Measurements from ENCODE around the gene HIRA.
"Not testable (repeated sequence)": the region's sequence is repeated elsewhere in the genome, so short reads cannot be mapped to it uniquely, and the experiment has no call there.

The HIRA gene

DNA sequence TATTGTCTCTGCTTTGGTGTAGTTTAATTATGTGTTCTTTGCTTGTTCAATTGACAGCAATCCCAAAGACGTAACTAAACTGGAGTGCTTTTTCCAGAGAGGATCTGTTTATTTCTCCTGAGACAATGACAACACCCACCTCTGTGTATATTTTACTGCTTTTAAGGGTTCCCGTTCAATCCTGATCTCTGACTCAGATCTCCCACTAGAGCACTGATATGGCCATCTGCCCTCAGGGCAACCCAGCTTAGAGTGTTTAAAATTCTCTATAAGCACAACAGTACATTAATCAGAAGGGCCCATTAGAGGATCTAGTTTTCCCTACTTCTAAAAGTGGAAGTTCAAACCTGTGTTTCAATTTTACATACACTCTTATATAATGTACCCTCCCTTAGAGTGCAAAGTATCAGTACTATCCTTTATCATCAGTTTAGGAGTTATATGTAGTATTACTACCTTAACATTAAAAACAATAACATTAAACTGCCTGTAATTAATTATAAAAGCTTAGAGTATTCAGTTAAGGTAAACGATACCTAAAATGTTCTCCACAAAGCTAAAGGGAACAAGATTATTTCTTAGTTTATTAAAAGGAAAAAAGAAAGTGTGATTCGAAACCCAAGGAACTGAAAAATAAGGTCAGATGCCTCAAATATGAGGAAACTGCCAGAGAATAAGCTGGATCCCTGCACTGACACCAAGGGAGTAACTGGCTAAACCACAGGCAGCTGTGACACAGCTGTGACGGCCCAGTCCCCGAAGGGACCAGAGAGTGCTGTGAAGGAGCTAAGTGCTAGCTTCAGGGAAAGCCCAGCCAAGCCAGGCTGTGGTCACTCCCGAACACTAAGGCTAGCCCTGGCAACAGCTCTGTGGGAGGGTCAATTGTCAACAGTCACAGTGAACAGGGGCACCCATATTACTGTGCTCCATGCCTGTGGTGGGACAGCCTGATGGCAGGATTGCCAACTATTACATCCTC is 32.2 kb upstream of the HIRA start:
- no peak for DNase-seq (ENCODE audit: low read depth)

DNA sequence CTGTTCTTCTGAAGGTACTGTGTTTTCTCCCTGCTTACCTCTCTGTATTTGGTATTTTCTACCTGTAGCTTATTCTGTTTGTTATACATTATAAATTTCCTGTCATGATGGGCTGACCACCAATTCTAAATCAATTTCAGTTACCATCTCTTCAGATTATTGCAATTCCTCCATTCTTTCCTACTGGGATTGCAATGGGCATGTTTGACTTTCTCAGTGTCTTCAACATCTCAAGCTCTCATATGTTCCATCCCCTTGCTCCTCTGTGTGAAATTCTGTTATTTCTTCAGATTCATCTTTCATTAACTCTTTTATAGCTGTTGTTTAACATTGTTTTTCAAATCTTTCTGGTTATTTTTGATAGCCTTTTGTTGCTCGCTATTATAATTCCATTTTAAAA is 31.5 kb upstream of the HIRA start:
- no peak for DNase-seq (ENCODE audit: low read depth)

DNA sequence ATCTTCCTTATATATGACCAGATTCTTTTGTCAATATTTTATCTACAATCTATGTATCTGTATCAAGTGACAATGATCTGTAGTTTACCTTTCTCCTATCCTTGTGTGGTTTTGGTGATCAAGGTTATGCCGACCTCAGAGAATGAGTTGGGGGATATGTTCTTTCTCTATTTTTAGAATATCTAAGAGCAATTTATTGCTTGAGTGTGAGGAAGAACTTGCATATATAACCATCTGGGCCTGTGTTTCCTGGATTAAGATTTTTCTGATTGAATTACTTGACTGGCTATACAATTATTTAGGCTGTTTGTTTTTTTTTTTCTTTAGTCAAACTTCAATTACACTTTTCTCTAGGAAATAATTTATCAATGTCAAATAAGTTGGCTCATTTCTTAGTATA is 30.0 kb upstream of the HIRA start:
- DNase-seq (ENCODE audit: low read depth), result no peak

DNA sequence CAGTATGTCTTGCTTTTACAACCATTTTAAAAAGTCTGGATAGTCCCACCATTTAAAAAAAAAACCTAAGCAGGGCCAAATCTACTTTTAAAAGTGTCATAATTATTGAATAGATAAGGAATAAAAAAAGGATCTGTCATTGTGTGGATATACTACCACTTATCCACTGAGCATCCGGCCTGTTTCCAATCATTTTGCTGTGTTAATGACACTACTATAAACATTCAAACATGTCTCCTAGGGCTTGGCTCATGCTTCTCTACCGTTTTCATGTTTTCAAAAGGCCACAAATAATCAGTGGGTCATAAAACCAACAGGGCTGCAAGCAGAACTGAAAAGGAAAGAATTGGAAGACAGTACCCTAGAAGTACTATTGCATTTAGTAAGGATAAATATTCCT is 28.5 kb upstream of the HIRA start:
- DNase-seq (ENCODE audit: low read depth), result no peak

DNA sequence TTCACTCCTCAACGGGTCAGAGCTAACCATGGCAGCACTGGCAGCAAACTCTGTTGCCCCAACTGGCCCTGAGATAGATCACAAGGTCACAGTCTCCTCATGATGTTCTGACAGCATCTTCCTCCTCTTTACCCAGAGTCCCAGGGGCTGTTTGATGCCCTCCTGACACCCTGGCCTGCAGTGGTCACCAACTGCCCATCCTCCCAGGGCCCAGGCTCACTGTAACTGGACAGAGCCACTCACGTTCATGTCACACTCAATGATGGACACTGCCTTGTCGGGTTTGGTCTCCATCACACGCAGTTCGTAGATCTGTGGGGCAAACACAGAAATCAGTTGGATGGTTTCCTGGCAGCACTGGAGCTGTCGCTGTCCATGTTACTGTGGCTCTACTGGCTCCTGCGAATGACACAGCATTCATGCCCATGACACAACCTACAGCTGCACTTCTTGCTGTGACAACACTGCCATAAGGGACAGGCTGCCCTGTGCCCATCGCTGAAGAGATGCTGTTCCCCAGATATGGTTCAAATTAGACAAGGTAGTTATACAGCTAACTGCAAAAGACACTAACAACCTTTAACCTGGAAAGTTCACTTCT is 26.4 kb upstream of the HIRA start:
- DNase-seq (ENCODE audit: low read depth), result no peak

DNA sequence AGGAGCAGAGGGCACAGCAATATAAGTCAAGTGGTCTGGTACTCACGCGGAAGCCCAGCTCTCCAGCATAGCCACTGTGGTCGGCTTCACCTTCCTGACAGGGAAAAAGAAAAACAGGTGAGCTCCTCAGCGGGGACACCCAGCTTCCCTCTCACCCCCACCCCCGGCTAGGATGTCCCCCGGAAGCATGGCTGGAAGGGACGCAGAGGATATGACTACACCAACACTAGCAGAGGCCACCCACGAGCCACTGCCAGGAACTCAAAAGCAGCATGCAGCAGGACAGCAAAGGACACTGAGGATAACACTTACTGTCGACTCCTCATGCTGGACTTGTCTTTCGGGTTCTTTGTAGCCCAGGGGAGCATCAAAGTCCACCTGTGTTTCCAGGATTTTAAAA is 25.0 kb upstream of the HIRA start:
- DNase-seq (ENCODE audit: low read depth), result no peak

DNA sequence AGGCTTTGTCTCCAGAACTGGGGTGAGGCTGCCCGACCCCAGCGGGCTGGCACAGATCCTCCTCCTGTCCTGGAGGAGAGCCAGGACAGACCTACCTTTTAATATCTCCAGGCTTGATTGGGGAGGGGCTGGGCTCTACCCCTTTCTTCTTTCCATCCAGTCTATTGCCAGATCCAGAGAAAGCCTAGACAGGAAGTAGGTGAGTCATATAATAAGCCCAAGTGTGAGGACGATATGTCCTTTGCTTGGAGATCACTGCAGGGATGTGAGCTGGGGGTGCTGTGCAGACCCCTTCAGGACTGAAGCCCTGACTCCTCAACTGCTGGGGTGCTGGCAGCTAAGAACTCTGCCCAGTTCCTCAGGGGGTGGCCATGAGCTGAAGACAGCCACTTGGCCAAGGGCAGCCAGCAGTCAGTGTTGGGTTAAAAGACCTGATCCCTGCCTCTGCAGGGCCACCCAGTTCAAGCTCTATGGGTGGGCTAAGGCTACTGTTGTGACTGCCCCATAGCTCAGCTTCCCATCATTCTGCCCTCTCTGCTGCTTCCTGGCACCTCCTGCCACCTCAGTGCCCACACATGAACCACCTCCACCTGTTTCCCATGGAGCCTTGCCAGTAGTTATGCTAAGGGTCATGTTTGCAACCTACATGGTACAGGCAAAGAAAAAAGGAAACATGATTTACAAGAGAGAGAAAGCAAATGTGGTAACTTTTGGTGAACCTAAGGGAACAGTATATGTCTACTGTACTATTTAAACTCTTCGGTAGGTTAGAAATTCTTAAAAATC is 24.2 kb upstream of the HIRA start:
- no peak for DNase-seq (ENCODE audit: low read depth)

DNA sequence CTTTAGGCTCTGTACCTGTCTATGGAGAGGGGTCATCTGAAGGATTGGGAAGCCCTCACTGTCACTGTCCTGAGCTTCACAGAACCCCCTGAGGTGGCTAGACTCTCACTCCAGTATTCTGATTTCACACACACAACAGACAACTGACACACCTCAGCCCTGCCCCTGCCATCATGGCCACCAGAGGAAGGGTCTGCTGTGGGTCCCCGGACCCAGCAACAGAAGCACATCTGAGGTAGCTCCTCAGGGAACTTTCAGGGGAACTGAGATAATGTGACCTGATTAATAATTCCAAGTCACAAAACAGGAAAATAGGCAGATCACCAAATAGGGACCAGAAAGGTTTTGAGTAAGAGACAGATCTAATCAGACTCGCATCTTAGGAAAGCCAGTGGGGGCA is 23.5 kb upstream of the HIRA start:
- no peak for DNase-seq (ENCODE audit: low read depth)

DNA sequence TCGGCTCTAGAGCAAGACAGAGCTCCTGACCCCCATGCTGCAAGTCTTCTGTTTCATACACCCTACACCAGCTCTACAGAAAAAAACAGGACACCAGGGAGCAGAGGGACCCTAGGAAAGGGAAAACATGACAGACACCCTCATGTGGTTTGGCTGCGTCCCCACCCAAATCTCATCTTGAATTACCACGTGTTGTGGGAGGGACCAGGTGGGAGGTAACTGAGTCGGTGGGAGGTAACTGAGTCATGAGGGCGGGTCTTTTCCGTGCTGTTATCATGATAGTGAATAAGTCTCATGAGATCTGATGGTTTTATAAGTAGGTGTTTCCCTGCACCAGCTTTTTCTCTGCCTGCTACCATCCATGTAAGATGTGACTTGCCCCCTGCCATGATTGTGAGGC is 22.6 kb upstream of the HIRA start:
- no peak for DNase-seq (ENCODE audit: low read depth)

DNA sequence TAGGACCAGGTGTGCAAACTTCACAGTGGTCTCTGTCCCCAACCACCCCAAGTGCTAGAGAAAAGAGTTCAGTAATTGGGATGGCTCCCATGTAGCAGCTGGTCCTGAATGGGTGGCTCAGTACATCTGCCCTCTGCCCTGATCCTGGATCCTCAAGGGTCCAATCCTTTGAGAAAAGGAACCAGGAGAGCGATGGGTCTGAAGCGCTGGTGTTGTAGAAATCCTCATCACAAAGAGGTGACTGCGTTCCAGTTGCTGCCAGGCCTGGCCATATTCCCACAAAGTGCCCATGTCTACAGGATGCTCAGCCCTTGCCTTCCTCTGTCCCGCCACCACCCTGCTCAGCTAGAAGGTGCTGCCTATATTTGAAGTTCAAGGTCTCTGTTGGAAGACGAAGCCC is 22.2 kb upstream of the HIRA start:
- no peak for DNase-seq (ENCODE audit: low read depth)

DNA sequence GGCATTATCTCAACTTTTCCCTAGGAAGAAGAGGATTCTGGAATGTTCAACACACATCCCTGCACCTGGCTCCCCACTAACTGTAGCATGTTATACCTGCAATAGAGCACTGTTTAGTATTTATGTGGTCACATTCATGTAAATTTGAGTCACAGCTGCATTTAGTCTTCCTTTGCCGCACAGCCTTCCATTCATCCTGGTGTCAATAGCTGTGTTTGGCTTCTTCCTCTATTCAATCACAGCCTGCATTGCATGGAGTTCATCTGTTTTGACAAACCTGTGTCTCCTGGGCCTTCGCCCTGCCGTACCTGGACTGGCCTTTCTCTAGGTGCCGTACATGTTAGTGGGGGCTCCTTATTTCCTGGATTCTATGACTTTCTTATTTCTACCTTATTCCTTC is 20.0 kb upstream of the HIRA start:
- DNase-seq (ENCODE audit: low read depth), result no peak

DNA sequence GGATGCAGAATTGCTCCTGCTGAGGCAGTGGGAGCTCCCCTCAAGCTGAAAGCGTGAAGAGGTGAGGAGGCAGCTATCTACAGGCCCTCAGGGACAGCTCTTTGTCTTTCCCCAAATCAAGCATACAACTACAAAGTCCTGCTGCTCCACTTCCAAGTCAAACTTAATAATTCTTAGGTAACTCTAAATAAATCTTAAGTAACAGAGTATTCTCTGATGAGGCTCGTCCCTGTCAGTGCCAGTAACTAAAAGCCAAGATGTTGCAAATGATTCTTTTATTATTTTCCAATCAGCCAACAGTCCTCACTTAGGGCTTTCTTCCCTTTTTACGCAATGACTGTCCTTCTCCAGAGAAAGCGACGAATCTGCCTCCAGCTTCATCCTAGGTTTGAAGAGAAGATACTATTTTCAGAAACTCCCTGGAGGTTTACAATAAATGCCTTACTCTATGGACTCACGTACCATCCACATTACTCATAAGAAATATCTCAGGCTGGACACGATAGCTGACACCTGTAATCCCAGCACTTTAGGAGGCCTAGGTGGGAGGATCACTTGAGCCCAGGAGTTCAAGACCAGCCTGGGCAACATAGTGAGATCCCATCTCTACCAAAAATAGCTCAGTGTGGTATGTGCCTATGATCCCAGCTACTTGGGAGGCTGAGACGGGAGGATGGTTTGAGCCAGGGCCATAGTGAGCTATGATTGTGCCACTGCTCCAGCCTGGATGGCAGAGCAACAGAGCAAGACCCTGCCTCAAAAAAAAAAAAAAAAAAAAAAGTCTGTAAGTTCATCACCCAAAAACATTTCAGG is 19.0 kb upstream of the HIRA start:
- no peak for DNase-seq (ENCODE audit: low read depth)

DNA sequence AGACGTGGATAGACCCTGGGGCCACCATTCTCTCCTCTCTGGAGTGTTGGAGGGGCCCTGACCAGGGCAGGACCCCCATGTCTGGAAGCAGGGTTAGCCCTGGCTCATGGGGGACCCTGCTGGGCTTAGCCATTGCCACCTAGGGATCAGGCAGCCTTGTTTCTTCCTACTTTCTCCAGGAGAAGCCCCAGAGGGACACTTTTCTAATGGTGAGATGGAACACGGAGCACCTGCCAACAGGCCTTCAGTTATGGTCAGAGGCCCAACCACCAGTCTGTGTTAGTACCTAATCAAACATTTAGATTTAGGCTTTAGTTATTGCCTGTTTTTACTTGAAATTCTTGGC is 17.9 kb upstream of the HIRA start:
- no peak for DNase-seq (ENCODE audit: low read depth)

DNA sequence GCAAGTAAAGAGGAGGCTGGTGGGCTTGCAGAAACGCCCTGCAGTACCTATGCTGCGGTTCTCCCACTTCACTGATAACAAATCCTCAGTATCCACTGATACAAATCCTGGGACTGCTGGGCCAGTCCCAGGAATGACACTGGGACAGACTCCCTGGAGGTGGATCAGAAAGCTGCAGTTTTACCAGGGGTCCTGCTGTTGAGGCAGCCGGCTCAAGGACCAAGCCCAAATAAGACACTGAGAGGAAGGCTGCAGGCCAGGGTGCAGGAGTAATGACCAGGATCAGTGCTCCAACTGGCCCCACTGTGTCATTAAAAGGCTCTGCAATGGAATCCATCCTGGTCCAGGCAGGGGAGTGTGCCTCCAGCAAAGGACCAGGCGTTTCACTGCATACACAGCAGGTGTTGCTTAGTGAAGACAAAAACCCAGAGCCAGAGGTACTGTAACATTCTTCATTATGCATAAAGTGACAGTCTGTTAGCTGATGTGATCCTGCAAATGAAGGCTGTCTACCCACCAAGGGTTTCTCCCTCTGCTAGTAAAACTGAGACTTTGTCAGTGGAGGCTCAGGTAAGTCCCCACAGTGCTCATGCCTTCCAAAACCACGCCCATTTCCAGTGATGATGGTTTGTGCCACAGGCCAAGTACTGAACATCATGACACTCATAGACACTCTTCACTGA is 17.3 kb upstream of the HIRA start:
- no peak for DNase-seq (ENCODE audit: low read depth)

DNA sequence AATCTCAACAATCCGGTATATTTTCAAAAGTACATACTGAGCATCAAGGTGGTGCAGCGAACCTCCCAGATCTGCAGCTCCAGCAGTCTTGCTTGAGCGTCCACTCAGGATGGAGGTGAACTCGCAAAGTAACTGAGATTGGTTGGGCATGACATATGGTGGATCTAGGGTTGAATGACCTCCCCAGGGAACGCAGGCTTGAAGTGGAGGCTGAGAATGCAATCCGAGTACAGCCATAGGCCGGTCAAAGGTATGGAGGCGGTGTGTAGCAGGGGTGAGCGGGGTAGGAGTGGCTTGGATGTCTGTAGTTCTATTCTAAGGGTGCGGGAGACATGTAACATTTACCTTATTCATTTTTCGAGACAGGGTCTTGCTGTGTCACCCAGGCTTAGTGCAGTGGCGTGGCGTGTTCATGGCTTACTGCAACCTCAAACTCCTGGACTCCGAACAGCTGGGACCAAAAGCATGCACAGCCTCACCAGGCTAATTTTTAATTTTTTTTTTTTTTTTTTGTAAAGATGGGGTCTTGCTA is 16.6 kb upstream of the HIRA start:
- no peak for DNase-seq (ENCODE audit: low read depth)

DNA sequence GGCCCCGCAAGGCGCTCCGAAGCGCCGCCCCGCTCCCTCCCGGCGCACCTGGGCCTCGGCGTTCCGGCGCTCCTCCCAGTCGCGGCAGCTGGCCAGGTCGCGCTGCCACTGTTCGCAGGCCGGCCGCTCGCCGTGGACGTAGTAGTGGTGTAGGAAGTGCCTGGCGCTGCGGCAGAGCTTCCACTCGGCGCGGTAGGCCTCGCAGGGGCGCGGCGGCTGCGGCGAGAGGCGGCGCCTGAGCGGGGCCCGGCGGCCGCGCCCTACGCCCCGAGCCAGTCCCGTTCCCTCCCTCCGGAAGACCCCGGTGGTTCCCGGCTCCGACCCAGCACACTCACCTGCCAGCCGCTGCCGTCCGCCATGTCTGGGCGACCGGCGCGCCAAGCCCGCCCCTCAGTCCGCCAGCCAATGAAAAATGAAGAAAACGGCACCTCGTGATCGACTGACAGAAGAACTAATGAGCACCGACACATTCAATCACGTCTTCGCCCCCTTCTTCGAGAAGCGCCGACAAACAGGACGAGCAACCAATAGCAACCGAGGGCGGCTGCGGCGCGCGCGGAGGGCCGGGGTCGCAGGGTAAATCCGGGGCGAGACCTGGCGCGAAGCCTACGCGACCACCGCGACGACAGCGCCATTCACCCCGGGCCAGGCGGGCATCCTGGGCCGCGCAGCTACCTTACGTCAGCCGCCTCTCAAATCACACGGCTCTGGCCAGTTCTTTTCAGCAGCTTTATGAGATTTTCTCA is 16.0 kb upstream of the HIRA start, which contains the start of gene C22orf39:
Gene C22orf39 (minus strand): TSS at position 382 of the 746 bp plus-strand sequence. CDS start 23 bp downstream, at position 359.
- DNase-seq (ENCODE audit: low read depth), result peak; percentile 79

DNA sequence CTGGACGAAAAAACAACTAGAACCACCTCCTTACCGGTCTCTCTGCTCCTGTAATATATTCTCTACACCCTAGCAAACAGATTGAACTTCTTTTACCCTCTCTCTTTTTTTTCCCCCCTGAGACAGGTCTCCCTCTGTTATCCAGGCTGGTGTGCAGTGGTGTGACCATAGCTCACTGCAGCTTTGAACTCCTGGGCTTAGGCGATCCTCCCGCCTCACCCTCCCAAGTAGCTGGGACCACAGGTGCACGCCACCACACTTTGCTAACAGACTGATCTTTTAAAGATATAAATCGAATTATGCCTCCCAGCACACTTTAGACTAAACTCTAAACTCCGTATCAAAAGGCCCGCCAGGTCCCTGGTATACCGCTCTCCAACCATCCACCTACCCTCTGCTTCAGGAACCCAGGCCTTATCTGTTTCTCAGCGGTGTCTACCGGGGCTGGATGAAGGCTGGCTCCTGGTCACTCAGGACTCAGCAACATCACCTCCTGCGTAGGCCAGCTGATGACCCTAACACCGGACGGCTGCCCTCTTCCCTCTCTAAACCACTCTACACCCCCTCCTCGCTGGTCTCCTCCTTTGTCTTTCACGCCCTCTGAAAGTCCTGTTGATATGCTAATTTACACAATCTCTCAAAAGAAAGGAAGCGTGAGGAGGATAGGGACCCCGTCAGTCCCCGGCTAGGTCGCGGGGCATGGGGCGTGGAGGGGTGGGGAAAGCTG is 15.2 kb upstream of the HIRA start:
- DNase-seq (ENCODE audit: low read depth), result no peak

DNA sequence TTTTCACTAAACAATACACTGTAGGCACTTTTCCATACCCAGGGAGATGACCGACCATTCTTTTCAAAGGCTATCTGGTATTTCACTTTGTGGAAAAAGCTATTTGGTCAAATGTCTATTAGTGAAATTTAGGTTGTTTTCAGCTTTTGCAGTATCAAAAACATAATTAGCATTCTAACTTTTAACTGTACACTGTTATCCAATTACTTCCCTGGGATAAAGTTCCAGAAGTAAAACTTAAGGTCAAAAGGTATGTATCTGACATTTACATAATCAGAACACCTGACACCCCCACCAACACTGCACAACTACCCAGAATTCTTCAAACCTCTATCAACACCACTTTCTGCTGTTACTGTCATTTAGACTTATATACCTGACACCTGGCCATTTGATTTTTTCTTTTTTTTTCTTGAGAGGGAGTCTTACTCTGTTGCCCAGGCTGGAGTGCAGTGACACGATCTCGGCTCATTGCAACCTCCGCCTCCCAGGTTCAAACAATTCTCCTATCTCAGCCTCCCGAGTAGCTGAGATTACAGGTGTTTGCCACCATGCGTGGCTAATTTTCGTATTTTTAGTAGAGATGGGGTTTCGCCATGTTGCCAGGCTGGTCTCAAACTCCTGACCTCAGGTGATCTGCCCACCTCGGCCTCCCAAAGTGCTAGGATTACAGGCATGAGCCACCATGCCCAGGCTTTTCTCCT is 13.9 kb upstream of the HIRA start:
- DNase-seq (ENCODE audit: low read depth), result not testable (repeated sequence)

Measured in stimulated activated CD8-positive, alpha-beta memory T cell treated with anti-CD3 and anti-CD28 coated beads, Interleukin-12 subunit alpha, Interleukin-12 subunit beta, amount 100 ng/mL, for 1 hour (primary cell).